ENCODE data around the gene IFIT3.

GRCh38 chr10:89304026-89304425 lies 23.8 kb upstream of the IFIT3 start:
- no peak for TF ChIP-seq EP300 (IDR thresholded peaks at IDR 0.05; ENCODE audit: borderline replicate concordance)
- no peak for TF ChIP-seq YY1 (IDR thresholded peaks at IDR 0.05; ENCODE audit: low read depth)
- TF ChIP-seq TAF1 (IDR thresholded peaks at IDR 0.05; ENCODE audit: low read depth): no peak
- TF ChIP-seq MAX (IDR thresholded peaks at IDR 0.05): no peak
- TF ChIP-seq NFIC (IDR thresholded peaks at IDR 0.05): no peak
- no peak for TF ChIP-seq EGR1 (IDR thresholded peaks at IDR 0.05)
- TF ChIP-seq TCF12 (IDR thresholded peaks at IDR 0.05; ENCODE audit: low read depth): no peak
- no peak for TF ChIP-seq REST (IDR thresholded peaks at IDR 0.05; ENCODE audit: low read depth)
- TF ChIP-seq USF1 (IDR thresholded peaks at IDR 0.05): no peak
- TF ChIP-seq RAD21 (IDR thresholded peaks at IDR 0.05; ENCODE audit: low read depth): no peak
- no peak for TF ChIP-seq CEBPB (IDR thresholded peaks at IDR 0.05)
- no peak for TF ChIP-seq CREB1 (IDR thresholded peaks at IDR 0.05; ENCODE audit: low read depth)

All from Ishikawa (cell line).